GM21526 (cell line): ENCODE data around the gene KREMEN1.

Experiments used
- ATAC-seq: cut with Tn5 transposase; IDR thresholded peaks from one replicate; pipeline ENCODE4 v1.9.1; 2021; ENCODE audit warnings: moderate library complexity; ENCODE audit not compliant: unreplicated experiment, low FRiP score

KREMEN1 gene

DNA sequence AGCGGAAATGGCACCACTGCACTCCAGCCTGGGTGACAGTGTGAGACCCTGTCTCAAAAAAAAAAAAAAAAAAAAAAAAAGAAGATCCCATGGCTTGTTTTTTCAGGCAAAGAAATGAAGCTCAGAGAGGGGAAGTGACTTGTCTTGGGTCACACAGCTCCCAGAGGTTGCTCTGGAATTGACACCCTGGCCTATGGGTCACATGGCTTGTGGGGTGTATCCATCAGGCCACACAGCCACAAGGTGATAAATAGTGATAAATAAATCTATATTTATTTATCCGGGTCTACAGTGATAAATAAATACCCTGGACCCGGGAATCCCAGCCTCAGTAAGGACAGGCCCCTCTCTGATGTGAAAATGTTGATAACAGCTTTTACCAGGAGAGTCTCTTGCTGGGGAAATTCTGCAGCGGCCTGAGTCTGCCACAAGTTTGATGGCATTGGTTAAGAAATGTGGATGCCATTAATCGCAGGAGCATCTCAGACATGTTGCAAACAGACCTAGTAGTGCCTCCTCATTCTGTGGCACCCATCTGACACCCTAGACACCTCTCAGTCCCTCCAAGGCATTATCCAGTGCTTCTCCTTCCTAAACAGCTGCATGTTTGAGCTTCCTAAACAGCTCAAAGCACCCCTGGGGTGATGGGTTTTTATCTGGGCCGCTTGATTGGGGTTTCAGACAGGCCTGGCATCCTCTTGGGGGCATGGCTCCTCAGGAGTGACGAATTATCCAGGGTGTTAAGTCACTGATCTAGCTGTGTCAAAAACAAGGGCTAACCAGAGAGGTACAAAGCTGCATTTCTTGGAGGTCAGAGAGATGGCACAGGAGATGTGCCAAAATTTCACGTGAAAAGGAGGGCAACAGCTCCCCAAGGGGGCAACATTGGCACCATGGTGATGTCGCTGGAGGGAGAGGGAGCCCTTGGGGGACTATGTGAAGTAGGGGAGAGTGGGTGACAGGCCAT, 130.9 kb downstream of the KREMEN1 start:
- no peak for ATAC-seq

- ATAC-seq, result no peak
These were observed 131.8 kb downstream of the KREMEN1 start for GRCh38 chr22:29204455-29205183.

GRCh38 chr22:29205252-29205593, 132.4 kb downstream of the KREMEN1 start:
- no peak for ATAC-seq

GRCh38 chr22:29205594-29206371, 132.9 kb downstream of the KREMEN1 start, which contains the start of gene EMID1:
EMID1 (plus strand) TSS chr22:29205896; CDS start chr22:29206039, 143 bp downstream.
- no peak for ATAC-seq

DNA sequence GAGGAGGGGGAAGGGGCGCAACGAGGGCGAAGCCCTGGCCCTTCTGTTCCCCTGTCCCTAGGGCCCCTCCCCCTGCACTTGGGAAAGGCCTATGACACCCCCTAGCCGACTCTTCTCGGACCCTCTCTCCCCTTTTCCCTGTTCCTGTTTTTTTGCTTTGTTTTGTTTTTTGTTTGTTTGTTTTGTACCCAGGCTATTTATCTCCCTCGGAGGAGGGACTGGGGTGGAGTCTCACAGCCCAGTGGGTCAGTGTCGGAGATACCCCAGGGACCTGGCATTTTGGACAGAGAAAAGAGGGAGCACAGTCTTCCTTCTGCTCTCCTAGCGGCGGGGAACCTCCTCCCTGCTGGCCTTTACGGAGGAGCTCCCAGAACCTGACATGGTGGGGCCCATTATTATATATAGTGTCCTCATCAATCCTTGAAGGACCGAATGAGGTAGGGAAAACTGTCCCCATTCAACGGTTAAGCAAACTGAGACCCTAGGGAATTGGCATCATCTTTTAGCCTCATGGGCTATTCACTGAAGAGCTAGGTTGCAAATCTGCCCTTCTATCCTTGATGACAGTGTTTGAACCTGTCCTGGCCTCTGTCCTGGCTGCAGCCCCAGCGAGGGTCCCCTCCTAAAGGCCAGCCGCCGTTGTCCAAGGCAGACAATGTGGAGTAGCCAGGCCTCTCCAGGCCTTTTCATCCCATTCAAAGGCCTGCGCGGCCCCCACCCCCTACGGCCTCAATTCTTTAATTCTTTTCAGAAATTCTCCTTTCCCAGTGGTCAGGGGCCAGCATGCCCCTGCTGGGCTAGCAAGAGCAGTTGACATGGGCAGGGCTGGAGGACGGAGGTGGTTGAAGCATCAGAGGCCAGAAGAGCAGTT, 133.8 kb downstream of the KREMEN1 start:
- ATAC-seq, result no peak

- no peak for ATAC-seq
These were observed 134.4 kb downstream of the KREMEN1 start for GRCh38 chr22:29207243-29207550.

DNA sequence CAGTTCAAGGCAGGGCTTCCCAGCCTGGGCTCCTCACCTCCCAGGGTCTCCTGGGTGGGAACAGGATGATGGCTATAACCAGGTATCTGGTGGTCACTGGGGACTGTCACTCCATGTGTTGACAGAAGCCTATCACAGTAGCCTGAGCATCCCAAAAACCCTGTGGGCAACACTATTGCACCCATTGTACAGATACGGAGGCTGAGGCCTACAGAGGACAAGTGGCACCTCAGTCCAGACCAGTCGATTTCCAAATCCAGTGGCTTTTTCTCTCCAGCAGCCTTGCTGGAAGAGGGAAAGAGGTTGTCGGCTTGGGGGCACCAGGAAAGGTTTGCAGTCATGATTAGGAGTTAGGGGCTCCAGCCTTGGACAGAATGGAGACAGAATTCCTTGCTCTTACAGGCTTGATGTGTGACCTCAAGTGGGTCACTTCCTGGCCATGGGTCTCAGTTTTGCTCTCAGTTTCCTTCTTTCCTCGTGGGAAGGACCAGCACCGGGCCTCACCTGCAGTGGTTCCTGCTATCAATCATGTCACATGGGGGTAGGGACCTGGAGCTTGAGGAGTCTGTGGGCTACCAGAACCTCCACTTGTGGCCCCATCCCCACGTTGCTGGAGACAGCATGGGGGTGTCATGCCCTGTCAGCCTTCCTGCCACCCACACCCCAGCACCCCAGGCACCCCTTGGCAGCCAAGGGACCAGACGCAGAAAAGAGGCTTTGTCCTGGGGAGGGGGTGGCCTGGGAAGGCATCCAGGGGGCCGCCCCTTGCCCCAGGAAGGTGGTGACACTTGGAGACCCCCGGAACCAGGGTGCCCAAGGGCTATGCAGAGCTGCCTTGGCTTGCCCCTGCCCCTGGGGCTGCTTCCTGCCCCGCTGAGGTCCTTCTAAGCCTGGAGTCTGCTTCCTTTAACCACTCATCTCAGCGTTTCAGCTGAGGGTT, 135.0 kb downstream of the KREMEN1 start:
- ATAC-seq, result no peak

DNA sequence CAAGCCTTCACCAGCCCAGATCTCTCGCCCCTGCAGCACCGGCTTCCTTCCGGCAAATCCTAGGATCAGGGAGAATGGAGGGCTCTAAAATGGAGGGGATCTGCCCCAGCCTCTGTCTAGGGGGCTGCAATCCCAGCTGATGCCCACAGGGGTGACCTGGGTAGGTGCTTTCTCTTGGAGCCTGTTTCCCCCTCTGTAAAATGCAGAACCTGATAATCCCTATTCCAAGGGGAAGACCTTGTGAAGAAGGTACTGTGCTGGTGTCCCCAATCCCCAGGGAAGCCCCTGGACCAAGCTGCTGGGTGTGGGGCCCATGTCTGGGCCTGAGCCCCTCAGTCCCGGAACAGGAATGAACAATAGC, 135.6 kb downstream of the KREMEN1 start:
- ATAC-seq, result no peak

DNA sequence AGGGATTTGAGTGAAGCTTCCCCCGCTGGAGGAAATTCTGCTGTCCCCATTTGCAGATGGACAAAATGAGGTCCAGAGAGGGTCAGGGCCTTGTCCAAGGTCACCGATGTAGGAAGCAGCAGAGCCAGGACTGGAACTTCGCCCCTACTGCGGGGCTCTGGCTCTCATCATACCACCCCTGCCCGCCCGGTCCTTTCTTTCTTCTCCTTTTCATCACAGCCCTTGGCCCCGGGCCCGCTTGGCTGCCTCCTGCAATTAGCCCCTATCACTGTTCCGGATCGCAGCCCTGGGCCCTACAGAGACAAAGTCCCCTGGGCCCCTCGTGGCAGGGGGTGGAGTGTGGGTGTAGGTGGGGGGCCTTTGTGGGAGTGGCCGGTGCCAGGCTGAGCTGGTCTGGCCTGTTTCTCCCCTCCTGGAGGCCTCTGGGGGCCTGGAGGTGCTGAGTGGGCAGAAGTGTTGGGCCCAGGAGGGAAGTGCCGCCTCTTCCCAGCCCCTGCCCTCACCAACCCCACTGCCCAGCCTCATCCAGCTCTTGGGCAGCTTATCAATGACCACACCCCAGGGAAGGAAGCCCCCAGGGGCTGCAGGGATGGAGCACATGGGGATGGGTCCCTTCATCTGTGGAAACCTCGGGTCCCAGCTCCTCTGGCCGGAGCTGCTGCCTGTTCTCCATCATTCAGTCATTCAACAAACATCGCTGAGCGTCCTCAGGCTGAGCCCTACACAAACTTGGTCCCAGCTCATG, 136.2 kb downstream of the KREMEN1 start:
- no peak for ATAC-seq

- no peak for ATAC-seq
These were observed 136.7 kb downstream of the KREMEN1 start for GRCh38 chr22:29209624-29209929.

GRCh38 chr22:29211066-29211465, 138.2 kb downstream of the KREMEN1 start:
- no peak for ATAC-seq

DNA sequence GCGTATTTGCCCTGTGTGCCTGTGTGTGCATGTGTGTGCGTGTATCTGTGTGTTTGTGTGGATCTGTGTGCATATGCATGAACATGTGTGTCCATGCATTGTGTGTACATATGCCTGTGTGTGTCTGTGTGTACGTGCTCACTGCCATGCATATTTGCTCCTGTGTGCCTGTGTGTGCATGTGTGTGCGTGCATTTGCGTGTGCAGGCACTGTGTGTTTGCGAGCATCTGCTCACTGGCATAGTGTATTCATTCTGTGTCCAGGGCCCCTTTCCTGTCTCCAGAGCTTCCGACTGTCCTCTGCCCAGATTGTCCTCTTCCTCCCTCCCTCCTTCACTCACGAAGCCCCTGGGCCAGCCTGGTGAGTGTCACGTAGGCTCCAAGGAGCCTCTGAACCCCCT, 138.6 kb downstream of the KREMEN1 start:
- ATAC-seq, result no peak

DNA sequence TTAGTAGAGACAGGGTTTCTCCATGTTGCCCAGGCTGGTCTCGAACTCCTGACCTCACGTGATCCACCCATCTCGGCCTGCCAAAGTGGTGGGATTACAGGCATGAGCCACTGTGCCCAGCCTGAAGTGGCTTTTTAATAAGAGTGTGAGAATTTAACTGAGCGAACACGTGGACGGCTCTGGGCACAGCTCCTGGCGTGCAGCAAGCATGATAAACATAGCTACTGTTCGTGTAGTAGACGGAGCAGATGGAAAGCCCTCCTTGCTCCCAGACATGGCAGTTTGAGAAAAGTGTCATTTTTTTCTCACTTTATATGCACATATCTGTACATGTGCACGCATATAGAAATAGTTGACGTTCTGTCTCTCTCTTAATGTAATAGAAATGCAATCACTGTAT, 139.9 kb downstream of the KREMEN1 start:
- no peak for ATAC-seq

DNA sequence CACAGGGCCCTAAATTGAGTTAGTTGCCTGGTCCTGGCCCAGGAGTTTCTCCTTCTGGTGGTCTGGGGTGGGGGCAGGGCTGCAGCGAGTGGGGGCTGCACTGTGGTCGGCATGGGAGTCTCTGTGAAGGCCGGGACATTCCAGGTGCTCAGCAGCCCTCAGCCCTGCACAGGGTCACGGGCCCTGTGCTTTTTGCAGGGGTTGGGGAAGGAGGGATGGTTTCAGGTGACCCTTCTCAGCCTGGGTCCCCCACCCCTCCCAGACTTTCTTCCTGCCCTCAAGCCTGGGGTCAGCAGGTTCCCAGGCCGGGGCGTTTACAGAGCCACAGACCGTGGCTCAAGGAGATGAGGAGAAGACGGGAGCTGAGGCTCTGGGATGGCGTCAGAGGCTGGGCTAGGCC, 140.7 kb downstream of the KREMEN1 start:
- ATAC-seq, result no peak

GRCh38 chr22:29214232-29214631, 141.4 kb downstream of the KREMEN1 start:
- ATAC-seq, result no peak

DNA sequence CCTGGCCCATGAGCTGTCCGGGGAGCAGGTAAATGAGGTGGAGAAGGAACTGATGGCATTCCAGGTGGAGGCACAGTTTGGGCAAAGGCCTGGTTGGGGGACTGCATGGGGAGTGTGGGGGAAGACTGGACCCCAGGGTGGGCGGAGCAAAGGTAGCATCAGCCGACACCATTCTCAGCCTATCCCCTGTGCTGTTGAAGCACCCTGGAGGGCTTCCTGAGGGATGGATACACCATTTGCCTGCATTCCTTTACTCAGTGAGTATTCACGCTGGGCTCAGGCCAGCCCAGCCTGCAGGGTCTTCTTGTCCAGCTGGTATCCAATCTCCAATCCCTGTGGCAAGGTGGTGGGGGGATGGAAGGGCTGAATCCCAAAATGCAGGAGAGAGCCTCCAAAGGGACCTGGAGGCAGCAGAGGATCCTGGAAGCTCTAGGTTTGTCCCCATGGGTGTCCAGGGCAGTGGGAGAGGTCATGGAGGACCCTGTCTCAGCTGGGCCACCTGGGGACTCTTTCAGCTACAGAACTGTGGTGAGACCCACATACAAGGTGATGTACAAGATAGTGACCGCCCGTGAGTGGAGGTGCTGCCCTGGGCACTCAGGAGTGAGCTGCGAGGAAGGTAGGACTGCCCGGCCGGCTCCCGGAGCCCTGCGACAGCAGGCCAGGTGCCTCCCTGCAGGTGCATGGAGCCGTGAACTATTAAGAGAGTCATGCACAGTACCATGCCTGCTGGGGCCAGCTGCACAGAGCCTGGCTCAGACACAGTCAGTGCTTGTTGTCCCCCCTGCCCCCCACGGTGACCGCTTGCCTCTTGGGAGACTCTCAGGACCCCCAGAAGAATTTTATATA, 142.4 kb downstream of the KREMEN1 start:
- no peak for ATAC-seq

DNA sequence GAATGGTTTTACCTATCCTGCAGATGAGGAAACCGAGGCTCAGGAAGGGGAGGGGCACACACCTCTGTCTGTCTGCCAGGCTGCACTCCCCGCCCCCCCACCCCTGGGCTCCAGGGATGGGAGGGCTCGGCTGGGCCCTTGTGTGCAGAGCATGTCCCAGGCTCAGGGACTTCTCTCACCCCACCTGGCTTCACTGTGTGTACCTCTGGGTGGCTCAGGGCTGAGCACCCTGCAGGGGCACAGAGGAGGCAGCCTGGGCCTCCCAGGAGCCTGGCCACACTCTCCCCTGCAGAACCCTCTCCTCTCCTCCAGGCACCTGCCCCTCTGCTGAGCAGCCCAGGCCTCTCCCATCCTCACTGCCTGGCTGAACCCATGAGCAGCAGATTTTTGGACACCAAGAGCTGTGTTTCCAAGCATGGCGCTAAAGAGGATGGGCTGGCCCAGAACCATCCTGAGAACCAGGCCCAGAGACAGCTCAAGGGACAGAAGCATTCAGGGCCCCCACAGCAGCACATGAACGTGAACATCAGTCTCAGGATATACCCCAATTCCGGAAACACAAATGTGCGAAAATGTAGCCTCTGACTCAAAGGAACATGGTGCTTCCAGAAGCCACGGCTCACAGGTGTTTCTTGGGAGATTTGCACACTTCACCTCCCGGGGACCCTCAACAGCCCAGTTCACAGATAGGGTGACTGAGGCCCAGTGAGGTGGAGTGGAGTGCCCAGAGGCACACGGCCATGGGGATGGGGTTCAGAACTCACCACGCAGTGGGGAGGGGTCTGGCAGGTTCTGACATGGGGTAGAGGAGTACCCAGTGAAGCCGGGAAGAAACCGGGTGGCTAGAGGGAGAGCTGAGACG, 143.4 kb downstream of the KREMEN1 start:
- ATAC-seq, result no peak
